Neural progenitor cell (in vitro differentiated cells): ENCODE results near the gene SYT7.

ENCODE experiments used
- CTCF ChIP-seq: fragments of 200-600 bp; sonication (generic); IDR thresholded peaks from 2 replicates; pipeline ENCODE4 v1.5.1; 2017; ENCODE audit warnings: antibody characterized with exemption, mild to moderate bottlenecking
- EZH2 ChIP-seq: fragments of 200-600 bp; sonication (generic); IDR thresholded peaks from 2 replicates; pipeline ENCODE4 v1.6.1; 2017; ENCODE audit warnings: antibody characterized with exemption, mild to moderate bottlenecking, moderate library complexity
- EZH2phosphoT487 ChIP-seq: fragments of 200-600 bp; sonication (generic); IDR thresholded peaks from 2 replicates; pipeline ENCODE4 v1.6.1; 2017; ENCODE audit warnings: antibody characterized with exemption

- TF ChIP-seq CTCF (no peak), EZH2 (no peak), EZH2phosphoT487 (no peak)
Observed at GRCh38 chr11:61503135-61503770, 77.6 kb downstream of the SYT7 start.
